GM19043 (cell line): Measurements from ENCODE around the gene SDHAF3.
A peak's percentile ranks its signal among the peaks of the same experiment; 100 is the strongest.

Experiments used
- ATAC-seq: cut with Tn5 transposase; IDR thresholded peaks from one replicate; pipeline ENCODE4 v1.9.1; 2021; ENCODE audit warnings: low read depth; ENCODE audit not compliant: unreplicated experiment

The SDHAF3 gene

DNA sequence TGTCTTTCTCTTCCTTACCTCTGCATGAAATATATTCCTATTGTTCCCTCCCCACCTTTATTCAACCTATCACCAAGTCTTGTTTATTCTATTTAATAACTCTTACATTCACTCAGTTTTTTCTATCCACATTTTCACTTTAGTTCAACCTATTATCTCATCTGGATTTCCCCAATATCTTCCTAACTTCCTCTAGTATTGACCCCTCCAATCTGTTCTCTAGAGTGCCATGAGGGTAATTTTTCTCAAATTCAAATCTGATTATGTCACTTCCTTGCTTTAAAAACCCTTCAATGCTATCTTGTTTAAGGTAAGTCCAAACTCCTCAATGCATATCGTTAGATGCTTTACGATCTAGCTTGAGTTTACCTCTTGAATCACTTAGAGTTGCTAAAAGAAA, 86.5 kb downstream of the SDHAF3 start:
- no peak for ATAC-seq

DNA sequence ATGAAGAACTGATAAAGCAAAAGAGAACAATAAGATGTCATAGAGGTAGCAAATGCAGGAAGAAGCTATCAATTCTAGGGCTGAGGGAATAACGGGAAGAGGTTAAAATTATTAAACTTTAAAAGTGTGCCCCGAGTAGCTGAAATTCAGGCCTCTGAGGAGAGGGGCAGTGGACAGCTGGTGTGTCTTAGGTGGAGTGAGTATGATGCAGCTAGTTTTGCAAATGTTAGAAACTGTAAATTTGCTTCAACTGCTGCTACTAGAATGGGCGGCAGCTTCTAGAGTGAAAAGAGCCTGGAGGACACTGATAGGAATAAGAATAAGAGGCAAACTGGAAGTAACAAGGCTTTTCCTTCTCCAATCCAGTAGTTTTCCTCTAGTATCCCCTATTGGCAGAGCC, 87.3 kb downstream of the SDHAF3 start:
- no peak for ATAC-seq

DNA sequence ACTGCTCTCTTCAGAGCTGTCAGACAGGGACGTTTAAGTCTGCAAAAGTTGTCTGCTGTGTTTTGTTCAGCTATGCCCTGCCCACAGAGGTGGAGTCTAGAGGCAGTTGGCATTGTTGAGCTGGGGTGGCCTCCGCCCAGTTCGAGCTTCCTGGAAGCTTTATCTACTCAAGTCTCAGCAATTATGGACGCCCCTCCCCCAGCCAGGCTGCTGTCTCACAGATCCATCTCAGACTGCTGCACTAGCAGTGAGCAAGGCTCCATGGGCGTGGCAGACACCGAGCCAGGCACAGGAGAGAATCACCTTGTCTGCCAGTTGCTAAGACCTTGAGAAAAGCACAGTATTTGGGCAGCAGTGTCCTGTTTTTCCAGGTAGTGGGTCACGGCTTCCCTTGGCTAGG, 98.1 kb downstream of the SDHAF3 start:
- no peak for ATAC-seq

DNA sequence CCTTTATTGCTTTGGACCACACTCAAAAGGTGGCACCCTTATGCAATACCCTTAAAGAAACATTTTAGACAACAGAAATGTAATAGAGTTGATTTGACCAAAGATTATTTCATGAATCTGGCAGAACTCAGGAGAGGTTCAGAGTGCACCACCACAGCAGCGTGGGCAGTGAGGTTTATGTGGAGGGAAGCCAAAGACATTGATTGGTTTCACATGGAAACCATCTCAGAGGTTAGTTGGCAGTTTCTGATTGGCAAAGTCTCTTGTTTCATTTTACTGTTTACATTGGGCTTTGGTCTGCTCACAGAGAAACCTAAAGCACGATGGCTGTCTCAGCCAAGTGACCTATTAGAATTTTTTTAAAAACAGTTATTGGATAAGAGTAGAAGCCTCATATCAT, 101.3 kb downstream of the SDHAF3 start:
- ATAC-seq, result no peak

DNA sequence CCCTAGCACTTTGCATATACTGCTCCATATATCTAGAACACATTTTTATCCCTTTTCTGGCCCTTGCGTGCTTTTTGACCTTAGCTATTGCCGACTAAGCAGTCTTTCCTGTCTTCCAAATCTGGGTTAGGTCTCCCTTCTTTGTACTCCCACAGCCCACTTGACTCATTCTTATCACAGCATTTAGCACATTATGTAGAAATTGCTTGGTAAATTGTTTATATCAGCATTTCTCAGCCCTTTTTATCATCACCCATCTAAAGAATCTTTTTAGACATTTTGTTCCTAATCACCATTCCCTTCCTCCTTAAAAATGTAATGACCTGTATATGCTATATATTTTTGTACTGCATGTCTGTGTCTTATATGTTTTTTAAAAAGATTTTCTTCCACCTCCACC, 101.7 kb downstream of the SDHAF3 start:
- ATAC-seq, result no peak

DNA sequence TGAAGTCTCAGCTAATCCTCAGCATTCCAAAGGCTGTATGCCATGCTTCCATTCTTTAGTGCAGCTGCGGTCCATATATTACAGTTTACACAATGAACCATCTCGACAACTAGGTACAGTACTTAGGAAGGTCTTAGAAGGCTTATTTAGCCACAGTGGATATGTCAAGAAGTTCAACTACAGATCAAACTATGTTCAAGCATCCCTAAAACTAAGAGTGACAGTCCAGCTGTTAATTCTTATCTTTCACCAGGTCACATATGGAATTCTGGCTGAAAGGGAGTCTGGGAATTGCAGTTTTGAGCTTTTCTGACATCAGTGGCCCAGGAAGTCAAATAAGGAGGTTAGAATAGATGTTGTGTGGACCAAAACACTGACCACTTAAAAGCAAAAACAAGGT, 106.8 kb downstream of the SDHAF3 start:
- no peak for ATAC-seq

DNA sequence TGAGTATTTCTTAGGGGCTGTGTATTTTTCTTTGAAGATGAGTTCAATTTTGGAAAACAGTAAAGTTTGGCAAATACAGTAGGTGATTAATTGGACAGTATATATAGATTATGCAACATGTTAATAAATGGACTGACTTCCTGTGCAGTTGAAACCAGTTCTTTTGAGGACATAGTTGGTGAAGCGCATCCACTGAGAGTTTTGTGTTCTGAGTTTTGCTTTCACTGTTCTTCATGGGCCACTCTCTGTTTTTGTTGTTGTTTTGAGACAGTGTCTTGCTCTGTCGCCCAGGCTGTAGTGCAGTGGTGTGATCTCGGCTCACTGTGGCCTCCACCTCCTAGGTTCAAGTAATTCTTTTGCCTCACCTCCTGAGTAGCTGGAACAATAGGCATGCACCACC, 109.0 kb downstream of the SDHAF3 start:
- peak; percentile 94 for ATAC-seq
